HL-60 (cell line): ENCODE measurements around the gene SMAD6.

Experiments
- GABPA ChIP-seq: IDR thresholded peaks from 2 replicates; pipeline ENCODE4 v1.6.1; 2012; ENCODE audit warnings: low read depth
- POLR2AphosphoS5 ChIP-seq: IDR thresholded peaks from 2 replicates; pipeline ENCODE4 v1.6.1; 2012; ENCODE audit warnings: low read depth
- REST ChIP-seq: IDR thresholded peaks from 2 replicates; pipeline ENCODE4 v1.6.1; 2012; ENCODE audit warnings: low read depth; ENCODE audit not compliant: insufficient replicate concordance
- TF ChIP-seq, protein P1 (sequence below): IDR thresholded peaks from one replicate; pipeline ENCODE4 v1.5.1; 2011; ENCODE audit warnings: low read length, control low read depth, inconsistent platforms; ENCODE audit not compliant: insufficient read depth

DNA sequence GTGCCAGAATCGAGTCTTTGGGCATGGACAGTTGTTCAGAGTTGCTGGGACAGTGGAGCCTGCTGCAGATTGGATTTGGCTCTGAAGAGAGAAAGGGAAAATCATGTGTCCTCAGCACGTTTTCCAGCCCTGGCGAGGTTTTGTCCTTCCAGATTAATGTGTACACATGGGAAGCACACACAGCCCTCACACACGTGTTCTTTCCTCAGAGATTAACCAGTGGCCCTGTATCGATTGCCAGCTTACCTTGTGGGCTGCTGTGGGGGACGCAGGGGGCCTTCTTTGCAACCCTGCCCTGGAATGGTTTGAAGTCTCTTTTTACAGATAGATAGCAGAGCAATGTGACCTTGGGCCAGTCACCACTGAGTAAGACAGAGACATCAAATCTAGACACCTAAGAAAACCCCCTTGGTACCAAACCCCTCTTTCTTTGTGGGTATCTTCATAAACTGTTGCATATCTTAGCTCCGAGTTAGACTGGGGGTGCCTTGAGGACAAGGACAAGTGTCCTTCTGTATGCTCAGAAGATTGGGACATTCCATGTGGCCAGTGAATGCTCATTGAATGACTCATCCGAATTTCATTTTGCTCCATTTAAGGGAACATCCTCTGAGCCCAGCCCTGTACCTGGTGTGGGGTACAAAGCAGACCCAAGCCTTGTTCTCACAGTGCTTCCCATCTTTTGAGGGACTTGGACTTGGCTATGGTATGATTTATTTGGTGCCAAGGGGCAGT, 48.0 kb downstream of the SMAD6 start:
- TF ChIP-seq, protein P1, sequence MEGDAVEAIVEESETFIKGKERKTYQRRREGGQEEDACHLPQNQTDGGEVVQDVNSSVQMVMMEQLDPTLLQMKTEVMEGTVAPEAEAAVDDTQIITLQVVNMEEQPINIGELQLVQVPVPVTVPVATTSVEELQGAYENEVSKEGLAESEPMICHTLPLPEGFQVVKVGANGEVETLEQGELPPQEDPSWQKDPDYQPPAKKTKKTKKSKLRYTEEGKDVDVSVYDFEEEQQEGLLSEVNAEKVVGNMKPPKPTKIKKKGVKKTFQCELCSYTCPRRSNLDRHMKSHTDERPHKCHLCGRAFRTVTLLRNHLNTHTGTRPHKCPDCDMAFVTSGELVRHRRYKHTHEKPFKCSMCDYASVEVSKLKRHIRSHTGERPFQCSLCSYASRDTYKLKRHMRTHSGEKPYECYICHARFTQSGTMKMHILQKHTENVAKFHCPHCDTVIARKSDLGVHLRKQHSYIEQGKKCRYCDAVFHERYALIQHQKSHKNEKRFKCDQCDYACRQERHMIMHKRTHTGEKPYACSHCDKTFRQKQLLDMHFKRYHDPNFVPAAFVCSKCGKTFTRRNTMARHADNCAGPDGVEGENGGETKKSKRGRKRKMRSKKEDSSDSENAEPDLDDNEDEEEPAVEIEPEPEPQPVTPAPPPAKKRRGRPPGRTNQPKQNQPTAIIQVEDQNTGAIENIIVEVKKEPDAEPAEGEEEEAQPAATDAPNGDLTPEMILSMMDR: no peak
- TF ChIP-seq POLR2AphosphoS5 (no peak), GABPA (no peak), REST (no peak)
